Endothelial cell of umbilical vein (primary cell): ENCODE measurements around the gene CHST3. TPM values are rescaled to one million over a fixed set of nuclear protein-coding genes. Genes with fewer than 3 reads are reported as not detected.

Experiments used
- BruUV-seq: library from RNA; stranded (reverse); fragments of 400-500 nt; replicated peaks from 2 replicates; lab custom pipeline; 2021; lab: Mats Ljungman, UMichigan
- CTCF ChIA-PET: fragments of 300-600, 350-600 bp; sonication (Branson Sonifier 250); formaldehyde crosslinking; loops from one replicate; lab custom pipeline; 2021; ENCODE audit warnings: antibody characterized with exemption, inconsistent platforms; lab: Charles Lee
- POLR2A ChIA-PET: fragments of 300-600, 350-600 bp; sonication (Branson Sonifier 250); formaldehyde crosslinking; loops from one replicate; lab custom pipeline; 2021; ENCODE audit warnings: antibody characterized with exemption, inconsistent platforms; lab: Charles Lee
- DNase-seq: peaks from one replicate; pipeline ENCODE4 v3.0.0-alpha.2; 2011; ENCODE audit warnings: low read depth, low spot score
- FAIRE-seq: peaks from 2 replicates; lab custom pipeline; 2011; peaks lifted over from hg19 to GRCh38; lab: Jason Lieb, UNC
- H2AFZ ChIP-seq: 2 replicates; pipeline ENCODE4 v1.6.0; 2012; ENCODE audit warnings: low read depth, low read length, control low read depth, inconsistent platforms
- H3K27ac ChIP-seq: 2 replicates; pipeline ENCODE4 v1.5.1; 2011; ENCODE audit warnings: low read depth, mild to moderate bottlenecking, control low read depth, low read length, moderate library complexity; ENCODE audit not compliant: insufficient read depth
- H3K27me3 ChIP-seq, 2 experiments: 2 replicates each; pipeline versions ENCODE4 v1.6.0 to v1.6.1; 2011; ENCODE audit warnings: low read length in 2 of 2, mixed read lengths in 1 of 2; ENCODE audit not compliant: control insufficient read depth in 2 of 2, insufficient read depth in 2 of 2
- H3K36me3 ChIP-seq, 2 experiments: 2 replicates in 1 of 2; 3 replicates in 1 of 2; pipeline ENCODE4 v1.5.1; 2011; ENCODE audit warnings: low read length in 2 of 2, mild to moderate bottlenecking in 1 of 2, moderate library complexity in 1 of 2; ENCODE audit not compliant: control insufficient read depth in 2 of 2, insufficient read depth in 2 of 2; ENCODE audit errors: extremely low read depth in 1 of 2
- H3K4me1 ChIP-seq: 3 replicates; pipeline ENCODE4 v1.5.1; 2011; ENCODE audit warnings: mild to moderate bottlenecking, low read length; ENCODE audit not compliant: control insufficient read depth, insufficient read depth; ENCODE audit errors: extremely low read depth
- H3K4me2 ChIP-seq: 2 replicates; pipeline ENCODE4 v1.6.1; 2011; ENCODE audit warnings: low read length, control low read depth, mixed read lengths; ENCODE audit not compliant: insufficient read depth
- H3K4me3 ChIP-seq, 3 experiments: fragments of 200-600 bp in 1 of 3; sonication (generic), shearing (Covaris generic) in 1 of 3; replicated peaks in 1 of 3; 2 replicates each; pipeline ENCODE4 v1.5.1; 2011 to 2016; ENCODE audit warnings: control low read depth in 3 of 3, low read length in 3 of 3, mild to moderate bottlenecking in 2 of 3, inconsistent platforms in 1 of 3, low read depth in 1 of 3, moderate library complexity in 1 of 3; ENCODE audit not compliant: insufficient read depth in 1 of 3
- H3K79me2 ChIP-seq: 2 replicates; pipeline ENCODE4 v1.6.0; 2012; ENCODE audit warnings: low read length, inconsistent platforms; ENCODE audit not compliant: control insufficient read depth, insufficient read depth
- H3K9ac ChIP-seq: replicated peaks from 2 replicates; pipeline ENCODE3; 2011; ENCODE audit warnings: low read length, control low read depth; ENCODE audit not compliant: insufficient read depth; ENCODE audit errors: extremely low read depth
- H3K9me1 ChIP-seq: replicated peaks from 3 replicates; pipeline ENCODE4 v1.6.0; 2011; ENCODE audit warnings: mild to moderate bottlenecking, low read length; ENCODE audit not compliant: control insufficient read depth, insufficient read depth; ENCODE audit errors: extremely low read depth
- H3K9me3 ChIP-seq: replicated peaks from 2 replicates; pipeline ENCODE4 v1.5.1; 2012; ENCODE audit warnings: low read length, inconsistent platforms; ENCODE audit not compliant: control insufficient read depth, insufficient read depth
- H4K20me1 ChIP-seq: replicated peaks from 2 replicates; pipeline ENCODE3; 2011; ENCODE audit warnings: mild to moderate bottlenecking, low read length; ENCODE audit not compliant: control insufficient read depth, insufficient read depth; ENCODE audit errors: extremely low read depth
- CTCF ChIP-seq, 2 donors: IDR thresholded peaks; 1 replicate in 1 of 2; 2 replicates in 1 of 2; pipeline ENCODE4 v1.5.1; 2011; ENCODE audit warnings: low read length in 2 of 2, mild to moderate bottlenecking in 2 of 2, moderate library complexity in 2 of 2, control low read depth in 1 of 2, inconsistent platforms in 1 of 2, low read depth in 1 of 2; ENCODE audit not compliant: insufficient read depth in 1 of 2; ENCODE audit errors: extremely low read depth in 1 of 2
- EZH2 ChIP-seq: IDR thresholded peaks from 2 replicates; pipeline ENCODE4 v1.6.1; 2012; ENCODE audit warnings: borderline replicate concordance, low read depth, mild to moderate bottlenecking, moderate library complexity, low read length, inconsistent platforms; ENCODE audit not compliant: severe bottlenecking
- FOS ChIP-seq: IDR thresholded peaks from 2 replicates; pipeline ENCODE4 v1.6.1; 2011; ENCODE audit warnings: mild to moderate bottlenecking, low read length, moderate library complexity, borderline replicate concordance; ENCODE audit not compliant: insufficient read depth
- JUN ChIP-seq: IDR thresholded peaks from 2 replicates; pipeline ENCODE4 v1.6.1; 2011; ENCODE audit warnings: borderline replicate concordance, low read depth; ENCODE audit not compliant: insufficient read length, insufficient read depth
- MYC ChIP-seq: IDR thresholded peaks from one replicate; pipeline ENCODE4 v1.6.1; 2011; ENCODE audit warnings: mild to moderate bottlenecking, low read depth, low read length
- POLR2A ChIP-seq: IDR thresholded peaks from 2 replicates; pipeline ENCODE4 v1.6.1; 2012; ENCODE audit warnings: low read depth, mild to moderate bottlenecking, control low read depth, low read length
- POLR2AphosphoS5 ChIP-seq: IDR thresholded peaks from 2 replicates; pipeline ENCODE4 v1.6.1; 2012; ENCODE audit warnings: low read depth, mild to moderate bottlenecking, control low read depth, low read length, moderate library complexity; ENCODE audit not compliant: insufficient read depth
- dilution Hi-C: fragments of 300-500 bp; cut with MboI; formaldehyde crosslinking; loops from one replicate; pipeline ENCODE4 v1.15.0; 2019; ENCODE audit warnings: low sequenced_read_pairs; ENCODE audit not compliant: extremely low pct_ligation_motif_present
- intact Hi-C: fragments of 100-400 bp; cut with micrococcal nuclease; formaldehyde crosslinking; loops from one replicate; pipeline ENCODE4 v1.10.0; 2022
- polyA plus RNA-seq, 4 experiments: library from polyadenylated mRNA; depleted of rRNA in 3 of 4; stranded (reverse) in 3 of 4; unstranded in 1 of 4; fragments of >200 nt; gene quantifications; 2 replicates each; pipeline versions ENCODE4 v1.2.1 to v1.2.3, GENCODE V29; 2011 to 2012; ENCODE audit warnings: missing spikeins in 1 of 4
- total RNA-seq: library from RNA; stranded (reverse); gene quantifications from 2 replicates; pipeline ENCODE4 v1.2.3, GENCODE V29; 2021
- TF ChIP-seq, protein P1 (sequence below): IDR thresholded peaks from 2 replicates; pipeline ENCODE4 v1.6.1; 2011; ENCODE audit not compliant: insufficient read depth, insufficient read length

The CHST3 gene
- total and polyA plus RNA-seq, 2 donors (not counting 3 experiments of a cell fraction or from before 2014, with no cell fraction given) = 5.5 to 11.5 TPM

- H3K4me3 ChIP-seq = no peak overlapping the region
- ChIA-PET CTCF (interaction anchor here (1.2 to 7.2 kb wide), 2 partner anchors 75 to 77 kb away, joined by 6 to 32 read pairs; no protein-coding TSS in a partner anchor), POLR2A (no interaction called here)
- H3K79me2 ChIP-seq = peaks cover 27% of the 10 kb centered on the region
- dilution Hi-C loops (no loop called here), intact Hi-C loops (no loop called here)
- H3K27me3 ChIP-seq = no peaks in the 10 kb centered on the region
- H2AFZ ChIP-seq = no peak overlapping the region
- no peaks in the 10 kb centered on the region for H3K9me3 ChIP-seq
- H3K36me3 ChIP-seq = no peaks in the 10 kb centered on the region
- no peaks in the 10 kb centered on the region for H3K9me1 ChIP-seq
- TF ChIP-seq POLR2A (no peak), CTCF (IDR thresholded peaks at IDR 0.05; ENCODE audit: extremely low read depth in 1 of 2, insufficient read depth in 1 of 2, low read depth in 1 of 2, low read length in 2 of 2) (no peak), MYC (no peak), EZH2 (no peak), JUN (no peak), POLR2AphosphoS5 (no peak), FOS (no peak)
- TF ChIP-seq, protein P1, sequence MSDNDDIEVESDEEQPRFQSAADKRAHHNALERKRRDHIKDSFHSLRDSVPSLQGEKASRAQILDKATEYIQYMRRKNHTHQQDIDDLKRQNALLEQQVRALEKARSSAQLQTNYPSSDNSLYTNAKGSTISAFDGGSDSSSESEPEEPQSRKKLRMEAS = no peak
- no TSS peak for BruUV-seq
- FAIRE-seq = no peak
- H3K4me1 ChIP-seq = peaks cover 23% of the 10 kb centered on the region
- no peak overlapping the region for H3K9ac ChIP-seq
- H4K20me1 ChIP-seq = no peaks in the 10 kb centered on the region
- H3K27ac ChIP-seq = no peak overlapping the region
- DNase-seq = no peak
- H3K4me2 ChIP-seq = no peak overlapping the region
Observed at GRCh38 chr10:71971311-71971731, 7.1 kb downstream of the CHST3 start.
